PC-3 (cell line): ENCODE results near the gene SULF2.

Experiments
- CTCF ChIP-seq: fragments of 300-600 bp; sonication (generic); conservative IDR thresholded peaks from 2 replicates; pipeline ENCODE4 v1.5.1; 2017; ENCODE audit warnings: antibody characterized with exemption, low read depth, mild to moderate bottlenecking, low read length
- EZH2 ChIP-seq: fragments of 300-600 bp; sonication (generic); IDR thresholded peaks from one replicate; pipeline ENCODE4 v1.6.1; 2017; ENCODE audit warnings: antibody characterized with exemption, mild to moderate bottlenecking, low read length; ENCODE audit not compliant: unreplicated experiment
- EZH2phosphoT487 ChIP-seq: fragments of 300-600 bp; sonication (generic); IDR thresholded peaks from 2 replicates; pipeline ENCODE4 v1.6.1; 2018; ENCODE audit warnings: mild to moderate bottlenecking, antibody characterized with exemption, low read length, borderline replicate concordance

GRCh38 chr20:47751449-47751848 is 33.8 kb downstream of the SULF2 start:
- TF ChIP-seq CTCF (no peak), EZH2 (no peak), EZH2phosphoT487 (no peak)
